ENCODE measurements around the gene IQCH.
"Not testable (repeated sequence)": the region's sequence is repeated elsewhere in the genome, so short reads cannot be mapped to it uniquely, and the experiment has no call there.

Gene IQCH

DNA sequence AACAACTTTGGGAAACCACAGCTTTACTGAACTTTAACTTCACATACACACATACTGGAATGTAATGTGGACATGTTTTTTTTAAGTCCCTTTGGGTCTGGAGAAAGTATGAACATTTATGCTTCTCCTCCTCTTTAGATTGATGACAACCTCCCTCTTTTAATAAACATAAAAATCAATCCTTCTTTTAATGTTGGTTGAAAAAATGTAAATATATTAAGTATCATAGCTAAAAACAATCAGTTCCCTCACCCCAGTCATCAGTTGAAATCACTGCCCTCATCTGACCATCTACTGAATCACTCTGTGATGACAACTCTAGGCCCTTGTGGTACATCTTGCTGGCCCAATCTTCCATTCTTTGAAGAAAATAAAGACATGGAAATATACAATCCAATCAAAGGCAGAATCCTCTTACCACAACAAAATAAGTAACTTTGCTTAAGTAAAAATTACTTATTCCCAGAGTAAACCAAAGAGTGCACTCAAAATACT, 6.5 kb upstream of the IQCH start:
- DNase-seq, result no peak

DNA sequence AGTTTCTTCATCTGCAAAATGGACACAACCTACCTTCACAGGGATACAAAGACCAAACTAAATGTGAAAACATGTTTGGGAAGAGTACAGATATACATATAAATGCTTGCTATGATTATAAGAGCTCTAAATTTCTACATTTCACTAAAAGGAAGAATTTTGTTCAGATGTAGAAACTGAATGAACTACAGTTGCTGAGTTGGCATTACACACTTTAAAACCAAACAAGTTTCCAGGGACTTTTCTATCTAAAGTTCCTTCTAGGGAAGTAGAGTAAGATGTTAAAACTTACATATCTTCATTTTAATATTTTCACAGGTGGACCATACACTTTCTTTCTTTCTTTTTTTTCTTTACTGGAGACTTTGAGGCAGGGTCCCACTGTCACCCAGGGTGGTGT, 4.8 kb upstream of the IQCH start:
- no peak for DNase-seq

DNA sequence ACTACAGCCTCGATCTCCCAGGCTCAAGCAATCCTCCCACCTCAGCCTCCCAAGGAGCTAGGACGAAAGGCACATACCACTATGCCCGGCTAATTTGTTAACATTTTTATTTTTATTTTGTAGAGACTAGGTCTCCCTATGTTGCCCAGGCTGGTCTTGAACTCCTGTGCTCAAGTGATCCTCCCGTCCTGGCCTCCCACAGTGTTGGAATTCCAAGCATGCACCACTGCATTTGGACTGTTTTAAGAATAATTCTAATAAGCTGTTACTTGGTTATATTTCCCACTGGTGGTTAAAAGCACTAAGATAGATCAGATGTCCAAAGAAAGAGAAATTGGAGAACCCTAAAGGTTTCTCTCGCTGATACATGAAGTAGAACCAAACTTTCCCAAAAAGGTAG, 3.3 kb upstream of the IQCH start:
- DNase-seq, result no peak

DNA sequence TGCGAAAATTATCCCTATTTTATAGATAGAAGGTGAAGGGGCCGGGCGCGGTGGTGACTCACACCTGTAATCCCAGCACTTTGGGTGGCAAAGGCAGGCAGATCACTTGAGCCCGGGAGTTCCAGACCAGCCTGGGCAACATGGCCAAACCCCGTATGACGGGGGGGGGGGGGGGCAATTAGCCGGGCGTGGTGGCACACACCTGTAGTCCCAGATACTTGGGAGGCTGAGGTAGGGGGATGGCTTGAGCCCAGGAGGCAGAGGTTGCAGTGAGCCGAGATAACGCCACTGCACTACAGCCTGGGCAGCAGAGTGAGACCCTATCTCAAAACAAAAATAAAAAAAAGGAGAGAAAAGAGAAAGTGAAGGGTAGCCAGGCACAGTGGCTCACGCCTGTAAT, 1.5 kb upstream of the IQCH start:
- no peak for DNase-seq

DNA sequence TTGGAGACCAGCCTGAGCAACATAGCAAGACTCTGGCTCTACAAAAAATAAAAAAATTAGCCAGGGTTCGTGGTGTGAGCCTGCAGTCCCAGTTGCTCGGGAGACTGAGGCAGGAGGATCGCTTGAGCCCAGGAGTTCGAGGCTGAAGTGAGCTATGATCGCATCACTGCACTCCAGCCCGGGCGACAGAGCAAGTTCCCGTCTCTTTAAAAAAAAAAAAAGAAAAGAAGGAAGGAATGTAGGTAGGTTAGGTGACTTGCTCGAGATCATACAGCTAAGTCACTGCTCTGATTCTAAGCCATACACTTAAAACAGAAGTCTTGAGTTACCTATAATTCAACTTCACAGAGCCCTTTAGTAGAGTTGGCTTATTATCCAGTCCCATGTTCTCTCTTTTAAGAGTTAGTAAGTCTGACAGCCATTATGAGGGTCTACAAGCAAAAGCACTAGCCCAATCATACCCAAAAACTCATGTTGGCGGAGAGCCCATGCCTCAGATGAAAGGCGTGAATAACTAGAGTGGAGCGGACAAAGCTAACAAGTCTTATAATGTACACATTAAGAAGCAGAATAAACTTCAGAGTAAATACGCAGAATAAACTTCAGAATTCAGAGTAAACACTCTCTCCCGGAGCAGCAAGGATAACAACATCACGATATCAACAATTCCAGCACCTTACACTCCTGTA, 893 bp upstream of the IQCH start:
- DNase-seq, result no peak

DNA sequence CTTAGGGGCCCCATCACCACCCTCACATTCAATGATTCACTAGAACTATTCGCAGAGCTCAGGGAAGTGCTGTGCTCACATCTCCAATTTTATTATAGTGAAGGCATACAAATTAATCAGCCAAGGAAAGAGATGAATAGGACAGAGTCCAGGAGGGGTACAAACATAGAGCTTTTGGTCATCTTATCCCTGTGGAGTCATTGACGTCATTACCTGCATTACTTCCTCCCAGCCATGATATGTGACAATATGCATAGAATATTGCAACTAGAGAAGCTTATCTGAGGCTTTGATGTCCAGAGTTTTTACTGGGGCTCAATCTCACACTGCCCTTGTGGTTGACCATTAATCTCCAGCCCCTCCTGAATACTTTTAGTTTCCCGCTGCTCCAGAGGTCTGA, 1.5 kb downstream of the IQCH start:
- DNase-seq, result no peak

DNA sequence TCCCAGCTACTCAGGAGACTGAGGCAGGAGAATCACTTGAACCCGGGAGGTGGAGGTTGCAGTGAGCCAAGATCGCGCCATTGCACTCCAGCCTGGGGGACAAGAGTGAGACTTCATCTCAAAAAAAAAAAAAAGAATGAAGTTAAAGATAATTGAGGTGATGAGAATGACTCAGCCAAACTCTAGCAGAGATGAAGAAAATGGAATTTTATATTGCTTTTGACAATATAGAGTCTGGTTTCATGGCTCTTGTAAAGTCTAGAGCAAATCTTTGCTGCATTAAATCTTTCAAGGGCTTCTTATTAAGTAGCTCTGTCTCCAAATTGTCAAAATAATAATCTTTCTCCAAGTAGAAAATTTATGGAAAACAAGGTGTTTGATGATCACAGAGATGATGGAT, 3.8 kb downstream of the IQCH start:
- not testable (repeated sequence) for DNase-seq

DNA sequence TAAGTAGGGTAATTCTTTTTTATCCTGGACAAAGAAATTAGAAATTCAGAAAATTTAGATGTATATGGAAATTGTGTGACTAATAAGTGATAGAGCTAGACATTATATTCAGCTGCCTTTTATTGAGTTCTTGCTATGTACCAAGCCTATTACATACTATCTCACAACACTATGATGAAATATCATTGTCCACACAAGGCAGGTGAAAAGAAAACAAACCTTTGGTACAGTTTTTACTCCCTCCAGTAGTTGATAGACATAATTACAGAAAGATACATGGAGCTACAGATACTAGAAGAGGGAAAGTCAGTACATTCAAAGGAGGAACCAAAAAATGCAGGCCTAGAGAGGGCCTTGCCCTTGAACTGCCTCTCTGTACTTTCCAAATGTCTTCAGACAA, 4.8 kb downstream of the IQCH start:
- no peak for DNase-seq

DNA sequence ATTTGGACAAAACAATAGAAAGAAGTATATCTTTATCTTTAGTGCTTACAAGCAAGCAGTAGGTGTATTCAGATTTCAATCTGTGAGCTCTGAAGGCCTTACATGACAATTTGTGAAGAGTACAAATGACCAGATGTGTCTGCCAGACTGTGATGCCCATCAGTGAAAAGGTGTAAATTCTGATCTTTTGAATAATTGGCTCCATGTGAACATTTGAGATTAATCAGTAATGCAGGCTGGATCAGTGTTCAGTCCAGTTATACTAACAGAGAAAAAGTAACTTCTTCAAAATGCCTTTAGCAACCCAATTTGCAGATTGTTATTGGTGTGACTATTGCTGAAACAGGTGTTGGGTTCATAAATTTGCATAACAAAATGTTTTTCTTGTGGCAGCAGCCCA, 5.2 kb downstream of the IQCH start:
- DNase-seq, result no peak

DNA sequence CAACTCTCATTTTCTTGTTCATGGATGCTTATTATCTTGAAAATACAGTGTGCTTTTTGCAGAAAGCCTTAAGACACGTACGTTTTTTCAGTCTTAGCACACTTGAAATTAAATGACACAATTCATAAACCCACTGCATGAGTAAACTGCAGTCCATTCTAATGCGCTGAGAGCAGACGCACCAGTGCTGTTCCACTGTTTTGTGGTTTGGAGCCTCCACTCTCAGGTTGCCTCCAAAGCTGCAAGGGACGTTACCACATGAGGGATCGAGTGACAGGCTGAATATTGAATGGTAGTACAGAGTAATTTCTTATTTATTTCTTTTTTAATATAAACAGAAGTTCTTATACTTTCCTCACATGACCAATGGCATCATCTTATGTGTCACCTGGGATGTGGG, 12.3 kb downstream of the IQCH start:
- DNase-seq, result no peak

DNA sequence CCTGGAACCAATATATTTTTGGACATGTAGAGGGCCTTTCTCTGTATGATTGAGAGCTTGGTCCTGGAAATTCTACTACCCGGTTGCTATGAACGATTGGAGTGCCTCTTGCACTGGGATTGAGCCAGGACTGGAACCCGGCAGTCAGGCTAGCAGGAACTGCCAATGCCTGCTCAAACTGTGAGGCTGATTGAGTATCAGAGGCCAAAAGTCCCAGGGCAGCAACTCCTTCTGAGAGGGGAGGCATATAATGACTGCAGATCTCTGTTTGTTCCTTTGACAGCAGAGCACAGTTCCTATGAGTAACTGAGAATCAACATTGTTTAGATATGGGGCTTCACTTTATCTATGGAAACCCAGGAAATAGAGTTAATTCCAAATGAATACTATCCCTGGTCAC, 12.9 kb downstream of the IQCH start:
- DNase-seq, result no peak

DNA sequence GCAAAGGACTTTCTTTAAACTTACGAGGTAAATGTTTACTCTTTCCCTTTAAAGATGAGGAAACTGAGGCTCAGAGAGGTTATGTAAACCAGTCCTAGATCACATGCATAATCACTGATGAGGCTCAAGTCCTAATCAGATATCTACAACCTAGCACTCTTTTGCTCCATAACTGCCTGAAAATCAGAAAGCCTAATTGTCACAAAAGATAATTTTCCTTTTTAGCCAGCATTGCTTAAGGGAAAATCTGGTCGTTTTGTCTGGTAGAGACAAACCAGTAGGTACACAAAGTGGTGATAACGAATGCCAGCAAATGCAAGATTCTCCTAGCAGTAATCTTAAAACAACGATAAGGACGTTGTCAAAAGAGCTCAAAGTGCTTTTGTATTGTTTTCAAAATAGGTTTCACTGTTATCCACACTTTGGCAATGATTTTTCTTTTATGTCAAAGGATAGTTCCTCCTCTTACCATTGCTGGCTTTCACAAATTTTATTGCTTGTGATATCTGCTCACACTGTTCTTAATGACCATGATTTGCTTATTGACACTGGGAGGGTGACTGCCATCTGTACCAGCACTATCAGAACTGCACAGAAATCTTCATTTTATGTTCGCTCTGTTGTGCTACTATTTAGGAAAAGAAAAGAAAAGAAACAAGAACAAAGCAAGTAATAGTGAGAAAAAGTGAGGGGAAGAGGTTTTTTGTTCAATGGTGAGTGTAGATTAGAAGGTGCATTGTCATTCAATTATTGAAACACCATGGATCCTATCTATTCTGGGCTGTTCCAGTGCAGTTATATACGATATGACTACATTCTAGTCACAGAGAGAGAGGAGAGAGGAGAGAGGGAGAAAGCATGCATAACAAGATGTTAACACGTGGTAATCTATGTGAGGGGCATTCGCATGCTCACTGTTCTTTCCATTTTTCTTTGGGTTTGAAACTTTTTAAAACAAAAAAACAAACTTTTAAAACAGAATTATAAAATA, 13.7 kb downstream of the IQCH start:
- no peak for DNase-seq

DNA sequence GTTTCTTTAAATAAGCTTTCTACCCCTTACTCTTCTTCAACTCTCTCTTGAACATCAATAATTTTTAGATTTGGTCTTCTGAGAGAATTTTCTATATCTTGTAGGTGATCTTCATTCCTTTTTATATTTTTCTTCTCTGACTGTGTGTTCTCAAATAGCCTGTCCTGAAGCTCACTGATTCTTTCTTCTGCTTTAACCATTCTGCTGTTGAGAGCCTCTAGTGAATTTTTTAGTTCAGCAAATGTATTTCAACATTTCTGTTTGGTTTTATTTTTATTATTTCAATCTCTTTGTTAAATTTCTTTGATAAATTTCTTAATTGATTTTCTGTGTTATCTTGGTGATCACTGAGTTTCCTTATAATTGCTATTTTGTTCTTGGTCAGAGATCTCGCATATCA, 19.6 kb downstream of the IQCH start:
- no peak for DNase-seq

DNA sequence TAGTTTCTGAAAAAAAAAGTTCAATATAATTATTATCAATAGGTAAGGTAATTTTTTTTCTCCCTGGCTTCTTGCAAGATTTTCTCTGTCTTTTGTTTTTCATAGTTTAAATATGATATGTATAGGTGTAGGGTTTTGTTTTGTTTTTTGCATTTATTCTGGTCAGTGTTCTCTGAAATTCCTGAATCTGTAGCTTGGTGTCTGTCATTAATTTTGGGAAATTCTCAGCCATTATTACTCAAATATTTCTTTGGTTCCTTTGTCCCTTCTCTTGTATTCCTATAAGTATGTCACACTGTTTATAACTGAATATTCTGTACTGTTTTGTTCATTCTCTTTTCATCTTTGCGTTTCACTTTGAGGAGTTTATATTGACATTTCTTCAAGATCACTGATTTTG, 22.1 kb downstream of the IQCH start:
- no peak for DNase-seq

DNA sequence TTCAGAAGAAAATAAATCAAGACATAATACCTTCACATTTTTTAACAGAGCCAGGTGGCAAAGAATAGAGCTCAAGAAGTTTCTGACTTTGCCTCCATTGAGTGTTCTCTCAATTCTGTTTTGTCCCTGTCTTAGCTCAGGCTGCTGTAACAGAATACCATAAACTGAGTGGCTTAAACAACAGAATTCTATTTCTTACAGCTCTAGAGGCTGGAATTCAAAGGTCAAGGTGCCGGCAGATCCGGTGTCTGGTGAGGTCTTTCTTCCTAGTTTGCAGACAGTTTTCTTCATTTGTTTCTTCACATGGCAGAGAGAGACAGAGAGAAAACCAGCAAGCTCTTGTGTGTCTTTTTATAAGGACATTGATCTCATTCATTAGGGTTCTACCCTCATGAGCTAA, 25.6 kb downstream of the IQCH start:
- no peak for DNase-seq

DNA sequence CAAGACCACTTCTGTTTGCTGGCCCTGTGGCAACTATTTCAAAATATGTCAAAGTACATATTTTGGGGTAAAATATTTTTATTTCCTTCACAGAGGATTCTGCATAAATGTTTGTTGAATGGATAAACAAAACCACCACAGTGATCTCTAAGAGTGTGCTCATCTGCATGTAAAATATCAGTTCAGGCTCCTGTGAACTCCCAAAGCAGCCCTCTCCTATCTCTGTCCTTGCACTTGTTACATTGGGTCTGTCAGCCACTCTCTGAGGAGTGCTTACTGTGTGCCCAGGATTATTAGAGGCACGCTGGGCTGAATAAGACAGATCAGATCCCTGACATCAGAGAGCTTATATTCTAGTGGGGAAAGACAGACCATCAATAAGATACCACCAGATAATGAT, 27.1 kb downstream of the IQCH start:
- no peak for DNase-seq

DNA sequence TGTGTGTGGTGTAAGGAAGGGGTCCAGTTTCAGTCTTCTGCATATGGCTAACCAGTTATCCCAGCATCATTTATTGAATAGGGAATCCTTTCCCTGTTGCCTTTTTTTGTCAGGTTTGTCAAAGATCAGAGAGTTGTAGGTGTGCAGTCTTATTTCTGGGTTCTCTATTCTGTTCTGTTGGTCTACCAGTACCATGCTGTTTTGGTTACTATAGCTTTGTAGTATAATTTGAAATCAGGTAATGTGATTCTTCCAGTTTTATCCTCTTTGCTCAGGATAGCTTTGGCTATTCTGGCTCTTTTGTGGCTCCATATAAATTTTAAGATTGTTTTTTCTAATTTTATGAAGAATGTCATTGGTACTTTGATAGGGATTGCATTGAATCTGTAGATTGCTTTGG, 31.0 kb downstream of the IQCH start:
- not testable (repeated sequence) for DNase-seq

DNA sequence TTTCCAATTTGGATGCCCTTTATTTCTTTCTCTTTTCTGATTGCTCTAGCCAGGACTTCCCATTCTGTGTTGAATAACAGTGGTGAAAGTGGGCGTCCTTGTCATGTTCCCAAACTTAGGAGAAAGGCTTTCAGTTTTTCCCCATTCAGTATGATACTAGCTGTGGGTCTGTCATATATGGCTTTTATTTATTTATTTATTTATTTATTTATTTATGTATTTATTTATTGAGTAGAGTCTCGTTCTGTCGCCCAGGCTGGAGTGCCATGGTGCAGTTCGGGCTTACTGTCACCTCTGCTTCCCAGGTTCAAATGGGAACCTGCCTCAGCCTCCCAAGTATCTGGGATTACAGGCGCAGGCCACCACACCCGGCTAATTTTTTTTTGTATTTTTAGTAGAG, 31.8 kb downstream of the IQCH start:
- not testable (repeated sequence) for DNase-seq

DNA sequence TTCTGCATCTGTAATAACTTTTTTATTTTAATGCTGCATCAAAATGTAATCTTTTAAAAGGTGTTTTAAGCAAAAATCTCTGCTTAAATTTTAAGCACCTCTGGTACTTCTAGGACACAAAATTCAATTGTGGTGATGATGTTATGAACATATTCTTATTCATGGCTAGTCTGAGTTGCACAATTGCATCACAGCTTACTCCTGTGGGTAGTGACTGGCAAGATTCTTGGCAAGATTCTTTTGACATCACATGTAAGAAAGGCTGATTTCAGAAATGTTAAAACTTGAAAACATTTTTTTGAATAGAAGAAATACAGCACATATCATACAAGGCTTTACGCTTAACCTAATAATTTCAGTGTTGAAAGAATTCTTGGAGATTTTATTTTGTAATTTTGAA, 35.7 kb downstream of the IQCH start:
- DNase-seq, result no peak

DNA sequence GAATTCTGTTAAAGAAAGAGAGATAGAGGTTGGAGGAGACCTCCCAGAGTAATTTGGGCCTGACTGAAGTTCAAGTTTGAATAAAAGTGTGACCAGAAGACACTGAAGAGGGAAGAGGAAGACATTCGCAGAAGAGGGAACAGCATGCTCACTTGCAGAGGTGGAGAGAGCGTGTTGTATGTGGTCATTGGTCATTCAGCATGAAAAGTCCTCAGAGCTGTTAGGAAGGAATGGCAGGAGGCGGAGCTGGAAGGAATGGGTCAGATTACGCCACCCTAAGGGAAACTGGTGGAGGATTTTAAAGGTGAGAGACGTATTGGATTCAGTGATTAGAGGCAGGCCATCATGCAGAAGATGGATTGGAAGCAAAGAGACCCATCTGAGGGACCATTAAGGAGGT, 41.6 kb downstream of the IQCH start:
- DNase-seq, result no peak

DNA sequence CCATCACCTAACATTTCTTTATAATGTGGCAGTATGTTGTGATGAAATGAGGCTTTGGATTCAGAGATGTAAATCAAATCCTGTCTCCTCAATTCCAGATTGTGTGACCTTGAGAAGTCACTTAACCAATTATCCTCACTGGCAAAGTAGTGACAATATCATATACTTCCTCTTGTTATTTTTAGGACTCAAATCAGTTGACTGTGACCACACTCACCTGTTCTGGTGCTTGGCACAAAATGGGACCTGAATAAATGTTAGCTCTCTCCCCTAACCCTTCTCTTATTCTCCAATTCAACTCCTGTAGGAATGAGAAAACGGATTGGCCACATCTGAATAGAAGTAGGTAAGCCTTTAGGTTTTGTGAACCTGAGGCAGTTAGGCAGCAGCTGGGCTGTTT, 42.1 kb downstream of the IQCH start:
- DNase-seq, result no peak

DNA sequence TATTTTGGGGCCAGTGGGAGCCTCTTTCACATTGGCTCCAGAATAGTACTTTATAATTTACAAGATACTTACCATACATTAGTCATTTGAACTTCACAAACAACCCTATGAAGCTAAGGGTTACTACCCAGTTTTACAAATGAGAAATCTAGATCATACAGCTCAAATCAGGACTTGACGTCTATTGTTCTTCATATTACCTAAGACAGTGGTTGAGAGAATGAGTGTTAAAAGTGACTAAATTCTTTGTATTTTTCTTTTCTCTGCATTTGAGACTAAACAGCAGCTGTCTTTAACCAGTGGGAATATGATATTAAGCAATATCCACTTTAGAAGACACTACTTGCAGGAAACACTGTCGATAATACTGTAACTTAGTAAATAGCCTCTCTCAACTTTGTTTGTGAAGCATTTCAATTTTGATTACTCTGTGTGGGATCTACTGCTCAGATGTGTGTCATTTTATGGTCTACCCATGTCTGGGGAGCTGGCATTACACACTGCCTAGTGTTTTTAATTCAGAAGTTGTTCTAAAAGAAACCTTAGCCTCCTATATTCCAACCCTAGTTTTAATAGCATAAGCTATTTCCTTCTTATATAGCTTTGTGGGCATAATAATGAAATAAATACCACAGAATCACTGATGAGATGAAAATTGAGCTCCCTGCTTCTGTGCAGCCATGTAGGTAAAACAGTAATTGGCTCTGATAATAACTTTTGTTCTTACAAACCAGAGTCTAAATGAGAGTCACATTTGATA, 45.9 kb downstream of the IQCH start:
- DNase-seq, result no peak

Data from activated naive CD4-positive, alpha-beta T cell (primary cell).